ENCODE results near the gene CHST11. TPM values are rescaled to one million over a fixed set of nuclear protein-coding genes. Genes with fewer than 3 reads are reported as not detected.

The CHST11 gene
- total RNA-seq, 1 donor from 2014 or later, result 7.7 TPM

DNA sequence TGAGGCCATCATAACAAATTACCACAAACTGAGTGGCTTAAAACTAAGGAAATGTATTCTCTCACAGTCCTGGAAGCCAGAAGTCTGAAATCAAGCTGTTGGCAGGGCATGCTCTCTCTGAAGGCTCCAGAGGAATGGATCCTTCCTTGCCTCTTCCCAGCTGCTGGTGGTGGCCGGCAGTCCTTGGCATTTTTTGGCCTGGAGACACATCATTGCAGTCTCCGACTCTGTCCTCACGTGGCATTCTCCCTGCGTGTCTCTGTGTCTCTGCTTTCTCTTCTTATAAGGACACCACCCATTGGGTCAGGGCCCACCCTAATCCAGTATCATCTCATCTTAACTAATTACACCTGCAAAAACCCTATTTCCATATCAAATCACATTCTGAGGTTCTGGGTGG lies 295.3 kb downstream of the CHST11 start:
- Histone ChIP-seq H3K4me3 (no peak overlapping the region), H3K27me3 (no peaks in the 10 kb centered on the region), H3F3A (ENCODE audit: low read depth) (peaks cover 13% of the 10 kb centered on the region), H3K9ac (no peak overlapping the region), H3K79me2 (ENCODE audit: low read depth) (no peaks in the 10 kb centered on the region), H2AFZ (replicated peaks) (no peak overlapping the region), H3K36me3 (no peaks in the 10 kb centered on the region), H3K4me2 (no peak overlapping the region), H3K4me1 (peaks cover 32% of the 10 kb centered on the region), H4K20me1 (ENCODE audit: low read depth) (no peaks in the 10 kb centered on the region), H3K27ac (peak overlapping the region; percentile 5), H3K9me3 (ENCODE audit: low read depth) (no peaks in the 10 kb centered on the region)
- peaks cover 9% of the 10 kb centered on the region for H3K36me3 Mint-ChIP-seq
- peaks cover 51% of the 10 kb centered on the region for H3K4me1 Mint-ChIP-seq
- H3K9me3 Mint-ChIP-seq, result no peaks in the 10 kb centered on the region
- no peak for DNase-seq (ENCODE audit: low spot score)
- TF ChIP-seq, protein P1, sequence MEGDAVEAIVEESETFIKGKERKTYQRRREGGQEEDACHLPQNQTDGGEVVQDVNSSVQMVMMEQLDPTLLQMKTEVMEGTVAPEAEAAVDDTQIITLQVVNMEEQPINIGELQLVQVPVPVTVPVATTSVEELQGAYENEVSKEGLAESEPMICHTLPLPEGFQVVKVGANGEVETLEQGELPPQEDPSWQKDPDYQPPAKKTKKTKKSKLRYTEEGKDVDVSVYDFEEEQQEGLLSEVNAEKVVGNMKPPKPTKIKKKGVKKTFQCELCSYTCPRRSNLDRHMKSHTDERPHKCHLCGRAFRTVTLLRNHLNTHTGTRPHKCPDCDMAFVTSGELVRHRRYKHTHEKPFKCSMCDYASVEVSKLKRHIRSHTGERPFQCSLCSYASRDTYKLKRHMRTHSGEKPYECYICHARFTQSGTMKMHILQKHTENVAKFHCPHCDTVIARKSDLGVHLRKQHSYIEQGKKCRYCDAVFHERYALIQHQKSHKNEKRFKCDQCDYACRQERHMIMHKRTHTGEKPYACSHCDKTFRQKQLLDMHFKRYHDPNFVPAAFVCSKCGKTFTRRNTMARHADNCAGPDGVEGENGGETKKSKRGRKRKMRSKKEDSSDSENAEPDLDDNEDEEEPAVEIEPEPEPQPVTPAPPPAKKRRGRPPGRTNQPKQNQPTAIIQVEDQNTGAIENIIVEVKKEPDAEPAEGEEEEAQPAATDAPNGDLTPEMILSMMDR (IDR thresholded peaks at IDR 0.05), result no peak
- TF ChIP-seq EZH2phosphoT487 (IDR thresholded peaks at IDR 0.05) (no peak), EZH2 (IDR thresholded peaks at IDR 0.05) (no peak)
- no peak overlapping the region for H3K27ac Mint-ChIP-seq
- H3K4me3 Mint-ChIP-seq, result no peak overlapping the region
- peaks cover 4% of the 10 kb centered on the region for H3K27me3 Mint-ChIP-seq (ENCODE audit: insufficient read depth, low read depth)

DNA sequence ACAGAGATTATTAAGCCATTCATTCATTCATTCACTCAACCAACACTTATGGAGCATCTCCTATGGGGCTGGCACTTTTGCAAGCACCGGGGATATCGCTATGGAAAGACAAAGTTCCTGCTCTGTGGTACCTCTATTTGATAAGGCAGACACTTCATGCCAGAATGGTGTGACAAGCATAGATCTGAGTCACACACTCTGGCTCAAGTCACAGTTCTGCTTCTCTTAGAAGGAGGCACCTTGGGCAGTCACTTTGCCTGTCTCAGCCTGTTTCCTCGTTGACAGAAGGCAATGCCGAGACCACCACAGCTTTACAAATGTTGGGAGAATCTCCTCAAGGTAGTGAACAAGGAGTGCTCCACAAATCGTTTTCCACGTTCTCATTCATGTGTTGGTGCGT lies 296.1 kb downstream of the CHST11 start:
- H3K9ac ChIP-seq, result no peak overlapping the region
- no peaks in the 10 kb centered on the region for H3K79me2 ChIP-seq (ENCODE audit: low read depth)
- TF ChIP-seq EZH2 (IDR thresholded peaks at IDR 0.05) (no peak), EZH2phosphoT487 (IDR thresholded peaks at IDR 0.05) (no peak)
- TF ChIP-seq, protein P1 (IDR thresholded peaks at IDR 0.05), result no peak
- H3K4me3 ChIP-seq, result no peak overlapping the region
- peaks cover 15% of the 10 kb centered on the region for H3K36me3 Mint-ChIP-seq
- H3K4me1 Mint-ChIP-seq, result peaks cover 44% of the 10 kb centered on the region
- no peaks in the 10 kb centered on the region for H4K20me1 ChIP-seq (ENCODE audit: low read depth)
- peaks cover 25% of the 10 kb centered on the region for H3K4me1 ChIP-seq
- H3K27me3 ChIP-seq, result no peaks in the 10 kb centered on the region
- no peak overlapping the region for H3K4me2 ChIP-seq
- no peak overlapping the region for H2AFZ ChIP-seq (replicated peaks)
- H3F3A ChIP-seq (ENCODE audit: low read depth), result peaks cover 13% of the 10 kb centered on the region
- peaks cover 4% of the 10 kb centered on the region for H3K27me3 Mint-ChIP-seq (ENCODE audit: insufficient read depth, low read depth)
- no peak overlapping the region for H3K27ac ChIP-seq
- no peaks in the 10 kb centered on the region for H3K9me3 Mint-ChIP-seq
- DNase-seq (ENCODE audit: low spot score), result no peak
- H3K4me3 Mint-ChIP-seq, result no peak overlapping the region
- no peak overlapping the region for H3K27ac Mint-ChIP-seq
- no peaks in the 10 kb centered on the region for H3K36me3 ChIP-seq
- no peaks in the 10 kb centered on the region for H3K9me3 ChIP-seq (ENCODE audit: low read depth)

DNA sequence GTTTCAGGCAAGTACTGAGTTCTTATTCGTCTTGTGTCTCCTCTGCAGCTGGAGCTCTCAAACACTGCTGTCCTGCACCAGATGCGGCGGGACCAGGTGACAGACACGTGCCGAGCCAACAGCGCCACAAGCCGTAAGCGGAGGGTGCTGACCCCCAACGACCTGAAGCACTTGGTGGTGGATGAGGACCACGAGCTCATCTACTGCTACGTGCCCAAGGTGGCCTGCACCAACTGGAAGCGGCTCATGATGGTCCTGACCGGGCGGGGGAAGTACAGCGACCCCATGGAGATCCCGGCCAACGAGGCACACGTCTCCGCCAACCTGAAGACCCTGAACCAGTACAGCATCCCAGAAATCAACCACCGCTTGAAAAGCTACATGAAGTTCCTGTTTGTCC lies 300.2 kb downstream of the CHST11 start:
- H3K36me3 ChIP-seq, result no peaks in the 10 kb centered on the region
- Mint-ChIP-seq H3K4me1 (peaks cover 28% of the 10 kb centered on the region), H3K4me3 (no peak overlapping the region), H3K36me3 (peaks cover 15% of the 10 kb centered on the region), H3K9me3 (no peaks in the 10 kb centered on the region), H3K27ac (no peak overlapping the region), H3K27me3 (ENCODE audit: insufficient read depth, low read depth) (peaks cover 5% of the 10 kb centered on the region)
- peaks cover under 1% of the 10 kb centered on the region for H3F3A ChIP-seq (ENCODE audit: low read depth)
- no peaks in the 10 kb centered on the region for H3K27me3 ChIP-seq
- no peaks in the 10 kb centered on the region for H4K20me1 ChIP-seq (ENCODE audit: low read depth)
- no peak overlapping the region for H2AFZ ChIP-seq (replicated peaks)
- no peak overlapping the region for H3K4me3 ChIP-seq
- H3K4me2 ChIP-seq, result no peak overlapping the region
- H3K9ac ChIP-seq, result no peak overlapping the region
- H3K27ac ChIP-seq, result no peak overlapping the region
- H3K9me3 ChIP-seq (ENCODE audit: low read depth), result no peaks in the 10 kb centered on the region
- no peak for DNase-seq (ENCODE audit: low spot score)
- H3K4me1 ChIP-seq, result no peaks in the 10 kb centered on the region
- TF ChIP-seq EZH2 (IDR thresholded peaks at IDR 0.05), result no peak
- TF ChIP-seq EZH2phosphoT487 (IDR thresholded peaks at IDR 0.05), result no peak
- TF ChIP-seq, protein P1 (IDR thresholded peaks at IDR 0.05), result no peak
- H3K79me2 ChIP-seq (ENCODE audit: low read depth), result no peaks in the 10 kb centered on the region

Data from neural progenitor cell (in vitro differentiated cells).